ENCODE measurements around the gene STK32B.

DNA sequence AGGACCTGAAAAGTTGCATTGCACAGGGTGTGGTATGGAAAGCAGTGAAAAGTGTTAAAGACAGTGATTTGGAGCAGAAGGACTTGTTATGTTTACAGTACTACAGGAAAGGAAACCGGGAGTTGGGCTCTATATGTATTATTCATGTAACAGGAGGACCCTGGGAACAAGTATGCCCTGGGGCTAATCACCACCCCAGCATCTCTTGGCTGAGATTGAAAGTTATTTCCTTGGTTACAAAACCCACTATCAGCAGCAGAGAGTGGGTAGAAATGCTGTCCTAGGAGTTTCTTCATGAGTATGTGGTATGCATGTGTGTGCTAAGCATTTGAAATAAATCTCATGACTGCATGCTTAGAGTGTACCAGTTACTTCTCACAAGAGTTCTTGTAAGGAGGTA, 46.9 kb downstream of the STK32B start:
- no peak for TF ChIP-seq CTCF (IDR thresholded peaks at IDR 0.05)
- no peak for TF ChIP-seq POLR2A (IDR thresholded peaks at IDR 0.05)
